Activated CD8-positive, alpha-beta memory T cell treated with anti-CD3 and anti-CD28 coated beads for 48 hours (primary cell): Measurements from ENCODE around the gene RACGAP1.

Experiments used
- DNase-seq, 3 experiments: peaks; one replicate each; pipeline ENCODE4 v3.0.0-alpha.2; 2020; ENCODE audit warnings: low read depth in 2 of 3, low spot score in 2 of 3

RACGAP1 gene, protein sequence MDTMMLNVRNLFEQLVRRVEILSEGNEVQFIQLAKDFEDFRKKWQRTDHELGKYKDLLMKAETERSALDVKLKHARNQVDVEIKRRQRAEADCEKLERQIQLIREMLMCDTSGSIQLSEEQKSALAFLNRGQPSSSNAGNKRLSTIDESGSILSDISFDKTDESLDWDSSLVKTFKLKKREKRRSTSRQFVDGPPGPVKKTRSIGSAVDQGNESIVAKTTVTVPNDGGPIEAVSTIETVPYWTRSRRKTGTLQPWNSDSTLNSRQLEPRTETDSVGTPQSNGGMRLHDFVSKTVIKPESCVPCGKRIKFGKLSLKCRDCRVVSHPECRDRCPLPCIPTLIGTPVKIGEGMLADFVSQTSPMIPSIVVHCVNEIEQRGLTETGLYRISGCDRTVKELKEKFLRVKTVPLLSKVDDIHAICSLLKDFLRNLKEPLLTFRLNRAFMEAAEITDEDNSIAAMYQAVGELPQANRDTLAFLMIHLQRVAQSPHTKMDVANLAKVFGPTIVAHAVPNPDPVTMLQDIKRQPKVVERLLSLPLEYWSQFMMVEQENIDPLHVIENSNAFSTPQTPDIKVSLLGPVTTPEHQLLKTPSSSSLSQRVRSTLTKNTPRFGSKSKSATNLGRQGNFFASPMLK

GRCh38 chr12:50025187-50026059 is at the start of gene RACGAP1:
Gene RACGAP1, minus strand, starts transcription at chr12:50025494. Its CDS starts 8,779 bp downstream, at chr12:50016715.
- DNase-seq, result peak; percentile 70 to 88 (median 87)

- DNase-seq, result no peak
These were observed 48.4 kb upstream of the RACGAP1 start for GRCh38 chr12:50073712-50074111.

- DNase-seq, result no peak
These were observed 47.9 kb upstream of the RACGAP1 start for GRCh38 chr12:50073206-50073605.

DNA sequence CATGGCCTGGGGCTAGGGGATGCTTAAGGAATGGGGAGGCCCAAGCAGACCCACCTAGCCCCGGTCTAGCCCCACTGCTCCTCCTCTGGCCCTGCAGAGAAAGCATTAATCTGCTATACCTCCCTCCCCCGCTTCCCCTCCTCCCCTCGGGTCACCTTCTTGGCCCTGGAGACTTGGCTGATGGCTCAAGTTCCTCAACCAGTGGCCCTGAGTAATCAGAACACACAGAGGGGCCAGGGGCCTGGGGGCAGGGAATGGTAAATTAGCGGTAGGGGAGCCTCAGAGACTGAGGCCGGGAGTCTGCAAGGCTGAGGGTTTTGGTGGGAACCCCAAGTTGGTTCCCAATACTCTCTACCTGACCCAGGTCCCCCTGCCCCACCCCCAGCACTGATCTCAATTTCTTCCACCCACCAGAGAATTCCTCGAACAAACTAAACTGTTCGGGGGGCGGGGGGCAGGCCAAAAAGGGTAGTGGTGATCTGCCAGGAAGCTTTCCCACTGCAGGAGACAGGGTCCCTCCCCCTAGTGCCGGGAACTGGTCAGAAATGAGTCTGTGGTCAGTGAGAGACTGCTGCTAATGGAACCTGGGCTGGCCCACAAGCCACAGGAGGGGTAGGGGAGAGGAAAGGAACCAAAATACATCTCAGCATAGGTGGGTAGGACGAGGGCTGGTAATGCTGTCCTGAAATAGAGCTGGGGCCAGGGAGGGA is 47.1 kb upstream of the RACGAP1 start:
- no peak for DNase-seq

- no peak for DNase-seq
These were observed 45.2 kb upstream of the RACGAP1 start for GRCh38 chr12:50070314-50071060.

- no peak for DNase-seq
These were observed 44.2 kb upstream of the RACGAP1 start for GRCh38 chr12:50069539-50069938.

DNA sequence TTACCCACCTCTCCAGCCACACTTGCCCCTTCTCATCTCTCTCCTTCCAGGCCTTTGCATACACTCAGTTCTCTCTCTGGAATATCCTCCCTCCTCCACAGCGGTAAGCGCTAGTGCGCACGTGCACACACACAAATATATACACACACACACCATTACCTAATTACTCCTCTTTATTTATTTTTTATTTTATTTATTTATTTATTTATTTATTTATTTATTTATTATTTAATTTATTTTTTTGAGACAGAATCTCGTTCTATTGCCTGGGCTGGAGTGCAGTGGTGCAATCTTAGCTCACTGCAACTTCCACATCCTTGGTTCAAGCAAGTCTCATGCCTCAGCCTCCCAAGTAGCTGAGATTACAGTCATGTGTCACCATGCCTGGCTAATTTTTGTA is 43.8 kb upstream of the RACGAP1 start:
- DNase-seq, result no peak

DNA sequence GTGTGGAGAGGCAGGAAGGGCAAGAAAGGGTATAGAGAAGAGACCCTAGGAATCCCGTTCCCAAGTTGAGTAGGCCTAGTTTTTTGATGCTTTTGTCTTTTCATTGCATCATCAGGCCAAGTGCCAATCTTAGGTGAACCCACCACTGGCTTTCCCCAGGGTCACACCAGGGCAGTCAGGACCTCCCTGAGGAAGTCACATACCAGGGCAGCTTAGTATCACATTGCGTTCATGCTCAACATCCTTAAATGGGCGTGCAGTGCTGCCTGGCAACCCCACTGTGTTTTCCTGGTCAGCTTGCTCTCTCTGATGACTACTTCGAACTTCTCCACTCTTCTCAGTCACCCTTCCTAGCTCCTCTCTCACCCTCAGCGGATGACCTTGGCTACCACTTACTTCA is 41.1 kb upstream of the RACGAP1 start:
- no peak for DNase-seq

- DNase-seq, result no peak
These were observed 40.5 kb upstream of the RACGAP1 start for GRCh38 chr12:50065726-50066310.

GRCh38 chr12:50062728-50063460 is 37.6 kb upstream of the RACGAP1 start:
- no peak for DNase-seq

- DNase-seq, result no peak
These were observed 36.8 kb upstream of the RACGAP1 start for GRCh38 chr12:50061946-50062686.

- DNase-seq, result no peak
These were observed 35.9 kb upstream of the RACGAP1 start for GRCh38 chr12:50061171-50061570.

DNA sequence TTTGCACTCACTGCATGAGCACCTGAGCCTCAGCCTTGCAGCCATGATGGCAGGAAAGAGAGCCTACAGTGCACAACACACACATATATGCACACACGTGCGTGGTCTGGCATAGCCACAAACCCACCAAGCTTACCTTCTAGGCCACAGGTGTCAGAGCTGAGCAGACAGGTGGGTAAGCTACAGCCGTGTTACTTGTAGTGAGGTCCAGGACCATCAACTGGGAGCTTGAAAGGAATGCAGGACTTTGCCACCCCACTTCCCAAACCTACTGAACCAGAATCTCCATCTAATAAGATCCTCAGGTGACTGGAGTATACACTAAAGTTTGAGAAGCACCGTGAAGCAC is 34.8 kb upstream of the RACGAP1 start:
- DNase-seq, result no peak

- DNase-seq, result peak in 1 of 3 experiments; percentile 57
These were observed 34.3 kb upstream of the RACGAP1 start for GRCh38 chr12:50059440-50060119.

GRCh38 chr12:50058743-50059312 is 33.5 kb upstream of the RACGAP1 start:
- no peak for DNase-seq

DNA sequence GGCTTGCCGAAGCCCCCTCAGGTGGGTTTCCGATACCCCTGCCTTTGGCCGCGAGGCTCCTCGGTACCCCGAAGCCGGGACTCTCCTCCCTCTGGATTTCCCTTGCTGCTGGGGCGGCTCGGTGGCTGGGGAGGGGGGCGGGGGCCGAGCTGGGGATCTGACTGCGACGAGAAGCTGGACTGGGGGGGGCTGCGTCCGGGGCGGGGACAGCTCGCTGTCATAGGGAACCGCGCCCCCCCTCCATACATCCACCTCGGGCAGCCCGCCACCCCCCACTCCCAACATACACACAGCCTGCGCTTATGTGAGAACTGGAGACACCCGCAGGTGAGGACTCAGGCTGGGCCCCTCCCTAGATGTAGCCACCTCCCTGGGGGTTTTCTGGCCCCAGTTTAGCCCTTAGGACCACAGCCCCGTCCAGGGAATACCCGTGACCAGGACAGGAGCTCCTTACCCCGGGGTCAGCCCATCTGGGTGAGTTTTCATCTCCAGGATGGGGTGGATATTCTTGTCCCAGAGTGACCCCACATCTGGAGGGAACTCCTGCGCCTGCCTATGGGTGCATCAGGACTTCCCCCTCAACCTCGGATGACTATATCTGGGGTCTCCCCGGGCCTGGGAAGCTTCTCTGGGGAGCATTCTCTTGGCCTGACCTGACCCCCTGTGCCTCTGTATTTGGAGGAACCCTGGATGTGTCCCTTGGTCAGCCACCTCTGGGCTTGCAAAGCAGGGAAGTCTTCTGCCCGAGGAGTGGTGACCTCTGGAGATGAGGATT is 32.8 kb upstream of the RACGAP1 start:
- no peak for DNase-seq
